ENCODE results near the gene DMRT3.

Gene DMRT3

DNA sequence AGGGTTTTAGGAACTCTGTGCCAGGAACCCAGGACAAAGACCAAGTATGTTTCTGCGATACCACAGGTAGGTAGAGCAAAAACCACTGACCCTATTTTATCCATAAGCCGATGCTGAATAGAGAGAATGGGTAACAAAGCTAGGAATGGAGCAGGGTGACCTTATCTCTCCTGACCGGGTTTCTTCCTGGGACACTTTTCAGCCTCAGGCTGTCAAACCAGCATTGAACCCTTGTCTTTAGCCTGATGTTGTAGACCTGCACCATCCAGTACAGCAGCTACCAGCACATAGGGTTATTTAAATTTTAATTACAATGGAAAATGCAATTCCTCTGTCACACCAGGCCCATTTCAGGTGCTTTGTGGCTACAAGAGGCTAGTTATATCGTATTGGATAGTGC is 43.1 kb upstream of the DMRT3 start:
- H3K4me2 ChIP-seq (ENCODE audit: low read length) = no peak overlapping the region
- no peaks in the 10 kb centered on the region for H3K4me1 ChIP-seq (ENCODE audit: low read length)
- H2AFZ ChIP-seq (ENCODE audit: low read depth, low read length) = no peak overlapping the region
- no peaks in the 10 kb centered on the region for H3K79me2 ChIP-seq (ENCODE audit: low read length)
- no peak overlapping the region for H3K4me3 ChIP-seq (ENCODE audit: low read length)
- H3K9me3 ChIP-seq (ENCODE audit: insufficient read depth, low read length) = no peaks in the 10 kb centered on the region
- TF ChIP-seq EZH2phosphoT487 (IDR thresholded peaks at IDR 0.05; ENCODE audit: low read depth) = no peak
- TF ChIP-seq, protein P1, sequence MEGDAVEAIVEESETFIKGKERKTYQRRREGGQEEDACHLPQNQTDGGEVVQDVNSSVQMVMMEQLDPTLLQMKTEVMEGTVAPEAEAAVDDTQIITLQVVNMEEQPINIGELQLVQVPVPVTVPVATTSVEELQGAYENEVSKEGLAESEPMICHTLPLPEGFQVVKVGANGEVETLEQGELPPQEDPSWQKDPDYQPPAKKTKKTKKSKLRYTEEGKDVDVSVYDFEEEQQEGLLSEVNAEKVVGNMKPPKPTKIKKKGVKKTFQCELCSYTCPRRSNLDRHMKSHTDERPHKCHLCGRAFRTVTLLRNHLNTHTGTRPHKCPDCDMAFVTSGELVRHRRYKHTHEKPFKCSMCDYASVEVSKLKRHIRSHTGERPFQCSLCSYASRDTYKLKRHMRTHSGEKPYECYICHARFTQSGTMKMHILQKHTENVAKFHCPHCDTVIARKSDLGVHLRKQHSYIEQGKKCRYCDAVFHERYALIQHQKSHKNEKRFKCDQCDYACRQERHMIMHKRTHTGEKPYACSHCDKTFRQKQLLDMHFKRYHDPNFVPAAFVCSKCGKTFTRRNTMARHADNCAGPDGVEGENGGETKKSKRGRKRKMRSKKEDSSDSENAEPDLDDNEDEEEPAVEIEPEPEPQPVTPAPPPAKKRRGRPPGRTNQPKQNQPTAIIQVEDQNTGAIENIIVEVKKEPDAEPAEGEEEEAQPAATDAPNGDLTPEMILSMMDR (IDR thresholded peaks at IDR 0.05; ENCODE audit: low read depth, low read length) = no peak
- no peaks in the 10 kb centered on the region for H4K20me1 ChIP-seq (ENCODE audit: insufficient read depth, low read length)
- H3K36me3 ChIP-seq (replicated peaks; ENCODE audit: low read depth, low read length) = no peaks in the 10 kb centered on the region
- no peak overlapping the region for H3K27ac ChIP-seq (ENCODE audit: low read length)
- H3K9ac ChIP-seq (ENCODE audit: low read length) = no peak overlapping the region
- peaks cover 31% of the 10 kb centered on the region for H3K27me3 ChIP-seq (ENCODE audit: low read depth, low read length)

DNA sequence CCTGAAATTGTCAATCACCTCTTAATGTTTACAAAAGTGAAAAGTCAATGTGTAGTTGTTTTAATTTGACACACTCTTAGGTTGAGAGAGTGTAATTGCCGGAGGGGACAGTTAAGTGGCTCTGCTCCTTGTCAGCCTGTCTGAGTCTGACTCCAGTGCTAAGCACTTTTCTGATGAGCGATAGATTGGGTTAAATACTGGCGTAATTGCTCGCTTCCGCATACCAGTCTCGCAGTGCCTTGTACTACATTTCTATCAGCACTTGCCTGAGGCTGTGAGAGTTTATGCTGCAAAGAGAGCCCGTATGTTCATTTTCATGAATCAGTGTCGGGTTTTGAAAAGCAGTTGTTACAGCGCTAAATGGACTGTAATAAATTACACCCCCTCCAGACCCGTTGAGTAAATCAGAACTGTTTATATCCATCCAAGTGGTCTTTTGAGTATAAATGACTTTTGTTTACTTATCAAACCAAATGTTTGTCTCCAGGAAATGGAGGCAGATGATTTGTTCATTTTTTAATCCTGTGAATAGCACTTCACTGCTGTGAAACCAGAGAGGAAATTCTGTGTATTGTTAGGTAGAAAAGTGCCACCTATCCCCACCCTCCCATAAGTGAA is 41.0 kb upstream of the DMRT3 start:
- no peak overlapping the region for H3K4me3 ChIP-seq (ENCODE audit: low read length)
- no peak overlapping the region for H3K9ac ChIP-seq (ENCODE audit: low read length)
- no peaks in the 10 kb centered on the region for H3K4me1 ChIP-seq (ENCODE audit: low read length)
- H3K27me3 ChIP-seq (ENCODE audit: low read depth, low read length) = peaks cover 33% of the 10 kb centered on the region
- no peak overlapping the region for H2AFZ ChIP-seq (ENCODE audit: low read depth, low read length)
- TF ChIP-seq, protein P1 (IDR thresholded peaks at IDR 0.05; ENCODE audit: low read depth, low read length) = no peak
- no peak for TF ChIP-seq EZH2phosphoT487 (IDR thresholded peaks at IDR 0.05; ENCODE audit: low read depth)
- H3K9me3 ChIP-seq (ENCODE audit: insufficient read depth, low read length) = 0 out of 2 replicates have a peak, but pooled peaks cover 3% of the 10 kb centered on the region
- H3K27ac ChIP-seq (ENCODE audit: low read length) = no peak overlapping the region
- H3K79me2 ChIP-seq (ENCODE audit: low read length) = no peaks in the 10 kb centered on the region
- no peaks in the 10 kb centered on the region for H4K20me1 ChIP-seq (ENCODE audit: insufficient read depth, low read length)
- no peaks in the 10 kb centered on the region for H3K36me3 ChIP-seq (replicated peaks; ENCODE audit: low read depth, low read length)
- H3K4me2 ChIP-seq (ENCODE audit: low read length) = no peak overlapping the region

DNA sequence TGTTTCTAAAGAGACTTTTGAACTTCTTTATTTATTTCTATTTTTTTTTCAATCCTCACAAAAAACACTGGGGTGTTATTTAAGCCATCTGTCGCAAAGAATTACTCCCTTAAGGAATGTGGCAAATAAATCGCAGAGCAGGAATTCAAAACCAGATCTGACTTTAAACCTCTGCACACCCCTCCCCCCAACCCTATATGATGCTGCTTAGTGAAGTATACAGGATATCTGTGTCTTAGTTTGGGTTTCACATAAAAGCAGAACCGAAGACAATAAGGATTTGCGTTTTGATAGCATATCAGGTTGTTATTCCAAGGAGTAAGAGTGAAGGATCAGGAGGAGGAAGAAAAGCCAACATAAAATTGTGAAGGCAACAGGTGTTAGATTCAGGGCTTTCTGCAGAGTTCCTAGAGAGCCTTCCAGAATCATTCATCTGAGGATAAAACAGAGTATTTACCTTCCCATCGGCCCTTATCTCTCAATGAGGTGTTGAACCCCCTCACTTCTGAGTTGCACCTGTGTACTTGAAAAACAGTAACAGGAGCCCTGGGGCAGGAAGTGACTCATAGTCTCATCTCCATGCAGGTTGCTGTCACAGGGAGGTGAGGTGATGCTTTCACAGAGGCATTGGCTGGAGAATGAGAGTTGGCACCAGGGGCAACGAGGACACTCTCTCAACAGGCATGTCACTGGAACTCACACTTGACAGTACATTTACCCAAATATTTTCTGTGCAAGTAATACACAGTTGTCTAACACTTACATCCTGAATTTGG is 33.5 kb upstream of the DMRT3 start:
- Histone ChIP-seq H3K27ac (ENCODE audit: low read length) (no peak overlapping the region), H4K20me1 (ENCODE audit: insufficient read depth, low read length) (no peaks in the 10 kb centered on the region), H3K9ac (ENCODE audit: low read length) (no peak overlapping the region), H3K27me3 (ENCODE audit: low read depth, low read length) (peaks cover 6% of the 10 kb centered on the region; the same call in 1 of the 2 replicates), H3K4me1 (ENCODE audit: low read length) (peaks cover 9% of the 10 kb centered on the region), H2AFZ (ENCODE audit: low read depth, low read length) (no peak overlapping the region), H3K9me3 (ENCODE audit: insufficient read depth, low read length) (0 out of 2 replicates have a peak, but pooled peaks cover 3% of the 10 kb centered on the region), H3K79me2 (ENCODE audit: low read length) (no peaks in the 10 kb centered on the region), H3K4me3 (ENCODE audit: low read length) (no peak overlapping the region), H3K4me2 (ENCODE audit: low read length) (no peak overlapping the region), H3K36me3 (replicated peaks; ENCODE audit: low read depth, low read length) (no peaks in the 10 kb centered on the region)
- no peak for TF ChIP-seq EZH2phosphoT487 (IDR thresholded peaks at IDR 0.05; ENCODE audit: low read depth)
- TF ChIP-seq, protein P1 (IDR thresholded peaks at IDR 0.05; ENCODE audit: low read depth, low read length) = no peak

DNA sequence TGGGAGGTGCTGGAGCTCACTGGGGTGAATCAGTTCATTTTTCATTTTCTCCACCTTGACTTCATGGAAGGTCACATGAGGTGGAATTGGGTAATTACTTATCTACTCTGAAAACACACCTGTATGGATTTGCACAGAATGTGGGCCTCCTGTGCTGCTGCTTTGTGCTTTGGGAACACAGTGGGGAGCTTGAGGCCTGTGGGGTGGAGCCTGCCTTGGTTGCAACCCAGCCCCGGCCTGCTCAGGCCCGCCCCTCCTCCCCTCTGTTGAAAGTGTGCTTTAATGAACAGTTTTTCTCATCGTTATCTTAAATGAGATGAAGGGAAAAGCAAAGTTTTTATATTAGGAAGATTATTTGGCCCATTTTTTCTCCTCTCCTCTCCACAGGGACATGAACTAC is 28.5 kb upstream of the DMRT3 start:
- H3K9ac ChIP-seq (ENCODE audit: low read length) = no peak overlapping the region
- peaks cover 31% of the 10 kb centered on the region for H3K27me3 ChIP-seq (ENCODE audit: low read depth, low read length)
- H3K4me3 ChIP-seq (ENCODE audit: low read length) = no peak overlapping the region
- no peaks in the 10 kb centered on the region for H3K36me3 ChIP-seq (replicated peaks; ENCODE audit: low read depth, low read length)
- H4K20me1 ChIP-seq (ENCODE audit: insufficient read depth, low read length) = no peaks in the 10 kb centered on the region
- TF ChIP-seq, protein P1 (IDR thresholded peaks at IDR 0.05; ENCODE audit: low read depth, low read length) = no peak
- no peak for TF ChIP-seq EZH2phosphoT487 (IDR thresholded peaks at IDR 0.05; ENCODE audit: low read depth)
- no peak overlapping the region for H2AFZ ChIP-seq (ENCODE audit: low read depth, low read length)
- no peaks in the 10 kb centered on the region for H3K79me2 ChIP-seq (ENCODE audit: low read length)
- no peak overlapping the region for H3K4me2 ChIP-seq (ENCODE audit: low read length)
- peaks cover 3% of the 10 kb centered on the region for H3K4me1 ChIP-seq (ENCODE audit: low read length)
- H3K9me3 ChIP-seq (ENCODE audit: insufficient read depth, low read length) = no peaks in the 10 kb centered on the region
- no peak overlapping the region for H3K27ac ChIP-seq (ENCODE audit: low read length)
